Lower leg skin (tissue), 4 donors: ENCODE data around the gene SLC43A2. TPM values are rescaled to one million over a fixed set of nuclear protein-coding genes. Genes with fewer than 3 reads are reported as not detected.

ENCODE experiments used
- DNase-seq, 2 donors: peaks; one replicate each; pipeline ENCODE4 v3.0.0-alpha.2; 2019; ENCODE audit warnings: low spot score in 2 of 2
- H3K4me3 ChIP-seq: fragments of 200-600 bp; sonication (generic); 2 replicates; pipeline ENCODE4 v1.5.1; 2017; ENCODE audit warnings: mild to moderate bottlenecking, low read depth; ENCODE audit not compliant: poor library complexity, severe bottlenecking
- CTCF ChIP-seq, 3 donors: fragments of 450-650 bp; IDR thresholded peaks; one replicate each; pipeline ENCODE4 v1.5.1; 2016; ENCODE audit warnings: antibody characterized with exemption in 3 of 3, mild to moderate bottlenecking in 3 of 3, moderate library complexity in 2 of 3
- POLR2A ChIP-seq, 2 donors: fragments of 450-650 bp; IDR thresholded peaks; one replicate each; pipeline ENCODE4 v1.6.1; 2016 to 2017; ENCODE audit warnings: antibody characterized with exemption in 2 of 2, mild to moderate bottlenecking in 1 of 2, moderate library complexity in 1 of 2
- WGBS, 2 donors: methylation state at CpG; one replicate each; pipeline ENCODE4 v1.1.5; 2018; 5-methylcytosine and 5-hydroxymethylcytosine counted together
- intact Hi-C: fragments of 100-400 bp; cut with DNase I; formaldehyde crosslinking; loops from one replicate; pipeline ENCODE4 v1.15.0; 2023; ENCODE audit warnings: low total_unique reads
- total RNA-seq, 4 donors: library from RNA; depleted of rRNA; stranded (reverse); fragments of >200 nt; gene quantifications; one replicate each; pipeline ENCODE4 v1.1.0, GENCODE V29; 2016

The SLC43A2 gene
- total RNA-seq, 4 donors from 2014 or later: 5.6 to 14.5 (median 9.6) TPM

- no peak for DNase-seq
- WGBS, 2 donors: 75 to 76% methylated on average over 24 to 25 of the region's 25 CpGs
- TF ChIP-seq POLR2A (IDR thresholded peaks at IDR 0.05) (no peak), CTCF (IDR thresholded peaks at IDR 0.05) (no peak)
Measured at GRCh38 chr17:1645207-1646171, 16.9 kb upstream of the SLC43A2 start, which contains the start of gene SCARF1. TSS of gene SCARF1 (minus strand) at chr17:1645732. CDS start at chr17:1645697, 35 bp downstream.

GRCh38 chr17:1644493-1645206 lies 16.0 kb upstream of the SLC43A2 start:
- intact Hi-C loops: loop anchor here (10.0 kb wide), 1 partner anchor 70 kb away; no protein-coding TSS in a partner anchor
- 71 to 78% methylated on average over 15 of the region's 15 CpGs for WGBS, 2 donors
- no peak for DNase-seq
- no peak for TF ChIP-seq POLR2A (IDR thresholded peaks at IDR 0.05)
- no peak for TF ChIP-seq CTCF (IDR thresholded peaks at IDR 0.05)
- peak overlapping the region; percentile 6 for H3K4me3 ChIP-seq

More at GRCh38 chr17:1645207-1646171, 16.9 kb upstream of the SLC43A2 start, which contains the start of gene SCARF1:
- peak within 1 kb of the TSS; percentile 6 for H3K4me3 ChIP-seq
- intact Hi-C loops: loop anchor here (10.0 kb wide), 1 partner anchor 71 kb away; no protein-coding TSS in a partner anchor

GRCh38 chr17:1643999-1644492 lies 15.4 kb upstream of the SLC43A2 start:
- 30 to 53% methylated on average over 8 to 11 of the region's 13 CpGs for WGBS, 2 donors

GRCh38 chr17:1643293-1643998 lies 14.8 kb upstream of the SLC43A2 start:
- WGBS, 2 donors: 0 to 20% methylated on average over 1 of the region's 90 CpGs
- peak overlapping the region; percentile 7 for H3K4me3 ChIP-seq
- intact Hi-C loops: loop anchor here (10.0 kb wide), 1 partner anchor 69 kb away; no protein-coding TSS in a partner anchor
- TF ChIP-seq POLR2A (IDR thresholded peaks at IDR 0.05): no peak
- no peak for TF ChIP-seq CTCF (IDR thresholded peaks at IDR 0.05)
- no peak for DNase-seq

More at GRCh38 chr17:1643999-1644492, 15.4 kb upstream of the SLC43A2 start:
- intact Hi-C loops: loop anchor here (10.0 kb wide), 1 partner anchor 69 kb away; no protein-coding TSS in a partner anchor
- H3K4me3 ChIP-seq: peak overlapping the region; percentile 7
- DNase-seq: no peak
- TF ChIP-seq CTCF (IDR thresholded peaks at IDR 0.05): no peak

GRCh38 chr17:1641065-1641403 lies 12.4 kb upstream of the SLC43A2 start:
- intact Hi-C loops: loop anchor here (10.0 kb wide), 1 partner anchor 66 kb away; no protein-coding TSS in a partner anchor
- TF ChIP-seq CTCF (IDR thresholded peaks at IDR 0.05): no peak
- TF ChIP-seq POLR2A (IDR thresholded peaks at IDR 0.05): no peak
- DNase-seq: no peak
- no peak overlapping the region for H3K4me3 ChIP-seq
- 65 to 69% methylated on average over 12 of the region's 12 CpGs for WGBS, 2 donors
